ENCODE results near the gene HPSE2.

DNA sequence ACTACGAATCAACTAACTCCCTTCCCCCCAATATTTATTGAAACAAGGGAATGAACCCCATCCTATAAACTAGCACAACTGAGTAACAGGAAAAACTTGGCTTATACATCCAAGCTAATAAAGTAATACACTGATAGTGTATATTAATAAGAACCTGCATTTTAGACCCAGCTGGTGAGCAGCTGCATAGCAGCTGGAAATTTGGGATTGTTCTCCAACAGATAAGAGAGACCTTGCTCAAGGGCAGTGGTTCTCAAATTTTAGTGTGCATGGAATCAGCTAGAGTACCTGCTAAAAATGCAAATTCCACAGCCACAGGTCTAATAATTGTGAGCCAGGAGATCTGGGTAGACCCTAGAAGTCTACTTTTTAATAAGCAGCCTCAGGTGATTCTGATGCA is 404.3 kb downstream of the HPSE2 start:
- TF ChIP-seq FOXM1 (IDR thresholded peaks at IDR 0.05; ENCODE audit: borderline replicate concordance, low read depth) (no peak), CEBPB (IDR thresholded peaks at IDR 0.05) (no peak), YY1 (IDR thresholded peaks at IDR 0.05; ENCODE audit: low read depth) (no peak), TEAD4 (IDR thresholded peaks at IDR 0.05) (no peak), TCF12 (IDR thresholded peaks at IDR 0.05; ENCODE audit: low read depth) (no peak), RAD21 (IDR thresholded peaks at IDR 0.05; ENCODE audit: low read depth) (no peak), EP300 (IDR thresholded peaks at IDR 0.05; ENCODE audit: borderline replicate concordance) (no peak), NFIC (IDR thresholded peaks at IDR 0.05) (no peak)
- TF ChIP-seq, protein P1, sequence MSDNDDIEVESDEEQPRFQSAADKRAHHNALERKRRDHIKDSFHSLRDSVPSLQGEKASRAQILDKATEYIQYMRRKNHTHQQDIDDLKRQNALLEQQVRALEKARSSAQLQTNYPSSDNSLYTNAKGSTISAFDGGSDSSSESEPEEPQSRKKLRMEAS (IDR thresholded peaks at IDR 0.05), result no peak
- TF ChIP-seq, protein P2, sequence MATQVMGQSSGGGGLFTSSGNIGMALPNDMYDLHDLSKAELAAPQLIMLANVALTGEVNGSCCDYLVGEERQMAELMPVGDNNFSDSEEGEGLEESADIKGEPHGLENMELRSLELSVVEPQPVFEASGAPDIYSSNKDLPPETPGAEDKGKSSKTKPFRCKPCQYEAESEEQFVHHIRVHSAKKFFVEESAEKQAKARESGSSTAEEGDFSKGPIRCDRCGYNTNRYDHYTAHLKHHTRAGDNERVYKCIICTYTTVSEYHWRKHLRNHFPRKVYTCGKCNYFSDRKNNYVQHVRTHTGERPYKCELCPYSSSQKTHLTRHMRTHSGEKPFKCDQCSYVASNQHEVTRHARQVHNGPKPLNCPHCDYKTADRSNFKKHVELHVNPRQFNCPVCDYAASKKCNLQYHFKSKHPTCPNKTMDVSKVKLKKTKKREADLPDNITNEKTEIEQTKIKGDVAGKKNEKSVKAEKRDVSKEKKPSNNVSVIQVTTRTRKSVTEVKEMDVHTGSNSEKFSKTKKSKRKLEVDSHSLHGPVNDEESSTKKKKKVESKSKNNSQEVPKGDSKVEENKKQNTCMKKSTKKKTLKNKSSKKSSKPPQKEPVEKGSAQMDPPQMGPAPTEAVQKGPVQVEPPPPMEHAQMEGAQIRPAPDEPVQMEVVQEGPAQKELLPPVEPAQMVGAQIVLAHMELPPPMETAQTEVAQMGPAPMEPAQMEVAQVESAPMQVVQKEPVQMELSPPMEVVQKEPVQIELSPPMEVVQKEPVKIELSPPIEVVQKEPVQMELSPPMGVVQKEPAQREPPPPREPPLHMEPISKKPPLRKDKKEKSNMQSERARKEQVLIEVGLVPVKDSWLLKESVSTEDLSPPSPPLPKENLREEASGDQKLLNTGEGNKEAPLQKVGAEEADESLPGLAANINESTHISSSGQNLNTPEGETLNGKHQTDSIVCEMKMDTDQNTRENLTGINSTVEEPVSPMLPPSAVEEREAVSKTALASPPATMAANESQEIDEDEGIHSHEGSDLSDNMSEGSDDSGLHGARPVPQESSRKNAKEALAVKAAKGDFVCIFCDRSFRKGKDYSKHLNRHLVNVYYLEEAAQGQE (IDR thresholded peaks at IDR 0.05; ENCODE audit: low read depth), result no peak
